Astrocyte (in vitro differentiated cells and primary cell): ENCODE measurements around the gene KRT74. TPM values are rescaled to one million over a fixed set of nuclear protein-coding genes. Genes with fewer than 3 reads are reported as not detected.

Source experiments
- DNase-seq: peaks from one replicate; pipeline ENCODE4 v3.0.0-alpha.2; 2010; ENCODE audit warnings: low read depth
- FAIRE-seq: peaks from 2 replicates; lab custom pipeline; 2011; peaks lifted over from hg19 to GRCh38; lab: Jason Lieb, UNC
- H2AFZ ChIP-seq: 2 replicates; pipeline ENCODE4 v1.6.0; 2012; ENCODE audit warnings: low read depth, low read length, inconsistent platforms
- H3K27ac ChIP-seq: 2 replicates; pipeline ENCODE4 v1.5.1; 2011; ENCODE audit warnings: low read depth, low read length, inconsistent platforms
- H3K27me3 ChIP-seq: 2 replicates; pipeline ENCODE4 v1.6.0; 2011; ENCODE audit warnings: low read length, inconsistent platforms; ENCODE audit not compliant: insufficient read depth
- H3K36me3 ChIP-seq: 2 replicates; pipeline ENCODE4 v1.5.1; 2011; ENCODE audit warnings: low read length, inconsistent platforms; ENCODE audit not compliant: insufficient read depth
- H3K4me1 ChIP-seq: 2 replicates; pipeline ENCODE4 v1.5.1; 2011; ENCODE audit warnings: low read length, inconsistent platforms; ENCODE audit not compliant: insufficient read depth
- H3K4me2 ChIP-seq: 2 replicates; pipeline ENCODE4 v1.6.0; 2012; ENCODE audit warnings: low read length, inconsistent platforms
- H3K4me3 ChIP-seq: 2 replicates; pipeline ENCODE4 v1.5.1; 2011; ENCODE audit warnings: low read depth, mild to moderate bottlenecking, low read length, inconsistent platforms; ENCODE audit not compliant: insufficient read depth
- H3K79me2 ChIP-seq: 2 replicates; pipeline ENCODE4 v1.6.0; 2012; ENCODE audit warnings: mild to moderate bottlenecking, low read length, inconsistent platforms; ENCODE audit not compliant: insufficient read depth
- H3K9ac ChIP-seq: 2 replicates; pipeline ENCODE4 v1.6.0; 2012; ENCODE audit warnings: mild to moderate bottlenecking, low read length, inconsistent platforms
- H3K9me3 ChIP-seq: 2 replicates; pipeline ENCODE4 v1.5.1; 2012; ENCODE audit warnings: low read depth, mild to moderate bottlenecking, low read length, inconsistent platforms; ENCODE audit not compliant: insufficient read depth
- H4K20me1 ChIP-seq: 2 replicates; pipeline ENCODE4 v1.6.0; 2012; ENCODE audit warnings: low read length, inconsistent platforms; ENCODE audit not compliant: insufficient read depth
- H3K27ac Mint-ChIP-seq: one replicate; pipeline ENCODE4 v1.8.0; 2021; ENCODE audit warnings: mild to moderate bottlenecking, mixed read lengths; ENCODE audit not compliant: unreplicated experiment
- H3K27me3 Mint-ChIP-seq: one replicate; pipeline ENCODE4 v1.8.0; 2021; ENCODE audit warnings: low read depth, mixed read lengths; ENCODE audit not compliant: unreplicated experiment
- H3K36me3 Mint-ChIP-seq: one replicate; pipeline ENCODE4 v1.8.0; 2021; ENCODE audit warnings: low read depth, mixed read lengths; ENCODE audit not compliant: unreplicated experiment
- H3K4me1 Mint-ChIP-seq: one replicate; pipeline ENCODE4 v1.8.0; 2021; ENCODE audit warnings: low read depth, mixed read lengths; ENCODE audit not compliant: unreplicated experiment
- H3K4me3 Mint-ChIP-seq: one replicate; pipeline ENCODE4 v1.8.0; 2021; ENCODE audit warnings: mild to moderate bottlenecking, moderate library complexity, mixed read lengths; ENCODE audit not compliant: unreplicated experiment
- H3K9me3 Mint-ChIP-seq: one replicate; pipeline ENCODE4 v1.8.0; 2021; ENCODE audit warnings: mild to moderate bottlenecking, mixed read lengths; ENCODE audit not compliant: unreplicated experiment
- EZH2 ChIP-seq: IDR thresholded peaks from 2 replicates; pipeline ENCODE4 v1.6.1; 2012; ENCODE audit warnings: mild to moderate bottlenecking, low read length, inconsistent platforms; ENCODE audit not compliant: insufficient read depth
- total RNA-seq: library from RNA; stranded (reverse); gene quantifications from 2 replicates; pipeline ENCODE4 v1.2.1, GENCODE V29; 2021
- TF ChIP-seq, protein P1 (sequence below): IDR thresholded peaks from 2 replicates; pipeline ENCODE4 v1.5.1; 2011; ENCODE audit warnings: low read depth, mild to moderate bottlenecking, inconsistent platforms, low read length, moderate library complexity; ENCODE audit not compliant: insufficient read depth

KRT74 gene
- total RNA-seq, 1 donor from 2014 or later, result not detected

GRCh38 chr12:52604859-52605258, 31.2 kb upstream of the KRT74 start:
- Mint-ChIP-seq H3K4me3 (no peak overlapping the region), H3K4me1 (peaks cover 5% of the 10 kb centered on the region), H3K27me3 (peaks cover 49% of the 10 kb centered on the region), H3K36me3 (peaks cover 2% of the 10 kb centered on the region), H3K9me3 (peaks cover 8% of the 10 kb centered on the region), H3K27ac (no peak overlapping the region)
- H3K4me2 ChIP-seq, result no peak overlapping the region
- FAIRE-seq, result no peak
- TF ChIP-seq, protein P1, sequence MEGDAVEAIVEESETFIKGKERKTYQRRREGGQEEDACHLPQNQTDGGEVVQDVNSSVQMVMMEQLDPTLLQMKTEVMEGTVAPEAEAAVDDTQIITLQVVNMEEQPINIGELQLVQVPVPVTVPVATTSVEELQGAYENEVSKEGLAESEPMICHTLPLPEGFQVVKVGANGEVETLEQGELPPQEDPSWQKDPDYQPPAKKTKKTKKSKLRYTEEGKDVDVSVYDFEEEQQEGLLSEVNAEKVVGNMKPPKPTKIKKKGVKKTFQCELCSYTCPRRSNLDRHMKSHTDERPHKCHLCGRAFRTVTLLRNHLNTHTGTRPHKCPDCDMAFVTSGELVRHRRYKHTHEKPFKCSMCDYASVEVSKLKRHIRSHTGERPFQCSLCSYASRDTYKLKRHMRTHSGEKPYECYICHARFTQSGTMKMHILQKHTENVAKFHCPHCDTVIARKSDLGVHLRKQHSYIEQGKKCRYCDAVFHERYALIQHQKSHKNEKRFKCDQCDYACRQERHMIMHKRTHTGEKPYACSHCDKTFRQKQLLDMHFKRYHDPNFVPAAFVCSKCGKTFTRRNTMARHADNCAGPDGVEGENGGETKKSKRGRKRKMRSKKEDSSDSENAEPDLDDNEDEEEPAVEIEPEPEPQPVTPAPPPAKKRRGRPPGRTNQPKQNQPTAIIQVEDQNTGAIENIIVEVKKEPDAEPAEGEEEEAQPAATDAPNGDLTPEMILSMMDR, result no peak
- TF ChIP-seq EZH2, result no peak
- no peak overlapping the region for H3K9ac ChIP-seq
- H3K9me3 ChIP-seq, result no peaks in the 10 kb centered on the region
- no peaks in the 10 kb centered on the region for H3K36me3 ChIP-seq
- no peak overlapping the region for H3K27ac ChIP-seq
- no peak for DNase-seq
- H3K79me2 ChIP-seq, result no peaks in the 10 kb centered on the region
- no peak overlapping the region for H2AFZ ChIP-seq
- no peak overlapping the region for H3K4me3 ChIP-seq
- H3K4me1 ChIP-seq, result no peaks in the 10 kb centered on the region
- no peaks in the 10 kb centered on the region for H4K20me1 ChIP-seq
- peaks cover 59% of the 10 kb centered on the region for H3K27me3 ChIP-seq

GRCh38 chr12:52603314-52603713, 29.7 kb upstream of the KRT74 start:
- TF ChIP-seq, protein P1, result no peak
- TF ChIP-seq EZH2, result no peak
- Histone ChIP-seq H3K4me2 (no peak overlapping the region), H3K4me1 (no peaks in the 10 kb centered on the region), H3K9ac (no peak overlapping the region), H3K79me2 (no peaks in the 10 kb centered on the region), H3K4me3 (no peak overlapping the region), H2AFZ (no peak overlapping the region), H3K27ac (no peak overlapping the region), H3K27me3 (peaks cover 64% of the 10 kb centered on the region), H4K20me1 (no peaks in the 10 kb centered on the region), H3K9me3 (no peaks in the 10 kb centered on the region), H3K36me3 (no peaks in the 10 kb centered on the region)
- Mint-ChIP-seq H3K27me3 (peaks cover 50% of the 10 kb centered on the region), H3K27ac (no peak overlapping the region), H3K4me3 (no peak overlapping the region), H3K36me3 (peaks cover 2% of the 10 kb centered on the region), H3K4me1 (peaks cover 5% of the 10 kb centered on the region), H3K9me3 (peaks cover 9% of the 10 kb centered on the region)
- DNase-seq (no peak), FAIRE-seq (no peak)

- peaks cover 2% of the 10 kb centered on the region for H3K36me3 Mint-ChIP-seq
- Histone ChIP-seq H3K4me2 (no peak overlapping the region), H3K79me2 (no peaks in the 10 kb centered on the region), H2AFZ (no peak overlapping the region), H3K4me3 (no peak overlapping the region), H3K27ac (no peak overlapping the region), H3K36me3 (no peaks in the 10 kb centered on the region), H3K9ac (no peak overlapping the region), H3K27me3 (peaks cover 65% of the 10 kb centered on the region), H3K9me3 (no peaks in the 10 kb centered on the region), H3K4me1 (no peaks in the 10 kb centered on the region), H4K20me1 (no peaks in the 10 kb centered on the region)
- FAIRE-seq (no peak), DNase-seq (no peak)
- H3K27ac Mint-ChIP-seq, result peak overlapping the region; percentile 6
- H3K4me1 Mint-ChIP-seq, result peaks cover 5% of the 10 kb centered on the region
- peaks cover 50% of the 10 kb centered on the region for H3K27me3 Mint-ChIP-seq
- no peak for TF ChIP-seq EZH2
- TF ChIP-seq, protein P1, result no peak
- H3K9me3 Mint-ChIP-seq, result peaks cover 11% of the 10 kb centered on the region
- no peak overlapping the region for H3K4me3 Mint-ChIP-seq
Measured at GRCh38 chr12:52602552-52602951, 28.9 kb upstream of the KRT74 start.
